Medulla oblongata (tissue), 1 donor: ENCODE data around the gene PSMB11.

Source experiments
- DNase-seq: peaks from one replicate; pipeline ENCODE4 v3.0.0-alpha.2; 2015; ENCODE audit errors: extremely low spot score

The PSMB11 gene

GRCh38 chr14:23043754-23044153, 1.7 kb downstream of the PSMB11 start:
- no peak for DNase-seq

GRCh38 chr14:23044840-23045239, 2.8 kb downstream of the PSMB11 start:
- DNase-seq, result no peak

DNA sequence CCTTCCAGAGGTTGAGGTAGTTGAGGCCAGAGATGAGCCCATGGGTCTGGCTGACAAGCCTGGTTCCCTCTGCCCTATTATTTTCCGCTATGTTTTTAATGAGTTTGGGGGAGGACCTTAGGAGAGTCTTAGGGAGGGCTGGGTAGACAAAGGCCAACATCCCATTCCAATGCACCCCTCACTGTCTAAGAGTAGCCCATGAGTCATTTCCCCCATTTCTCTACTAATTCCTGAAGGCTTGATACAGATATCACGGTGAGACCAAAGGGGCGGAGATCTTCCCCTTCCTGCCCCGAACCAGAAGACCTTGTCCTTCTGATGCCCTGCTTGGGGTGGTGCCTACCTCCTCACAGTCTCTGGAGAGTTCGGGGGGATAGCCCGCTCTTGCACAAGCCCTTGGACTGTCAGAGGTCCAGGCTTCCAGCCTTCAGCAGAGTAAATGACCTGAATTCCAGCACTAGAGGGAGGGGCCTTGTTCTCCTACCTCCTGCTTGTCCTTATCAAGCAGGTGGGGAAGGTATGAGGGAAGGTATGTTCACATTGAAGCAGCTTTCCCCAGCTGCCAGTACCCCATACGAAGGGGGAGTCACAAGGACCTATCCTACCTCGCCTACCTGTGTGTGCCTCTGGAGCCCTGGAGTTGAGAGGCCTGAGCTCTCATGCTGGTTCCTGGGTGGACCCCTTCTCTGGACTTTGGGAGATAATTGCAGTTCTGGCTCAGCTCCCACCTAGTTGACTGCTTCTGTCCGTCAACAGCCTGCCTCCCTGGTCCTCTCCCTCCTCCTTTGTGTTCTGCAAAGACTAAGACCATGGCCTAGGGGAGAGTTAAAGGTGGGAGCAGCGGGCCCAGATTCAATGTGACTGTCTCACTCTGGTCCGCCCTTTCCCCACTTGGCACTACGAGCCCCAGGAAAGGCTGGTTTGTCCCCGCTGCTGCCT, 3.7 kb downstream of the PSMB11 start:
- DNase-seq, result no peak

DNA sequence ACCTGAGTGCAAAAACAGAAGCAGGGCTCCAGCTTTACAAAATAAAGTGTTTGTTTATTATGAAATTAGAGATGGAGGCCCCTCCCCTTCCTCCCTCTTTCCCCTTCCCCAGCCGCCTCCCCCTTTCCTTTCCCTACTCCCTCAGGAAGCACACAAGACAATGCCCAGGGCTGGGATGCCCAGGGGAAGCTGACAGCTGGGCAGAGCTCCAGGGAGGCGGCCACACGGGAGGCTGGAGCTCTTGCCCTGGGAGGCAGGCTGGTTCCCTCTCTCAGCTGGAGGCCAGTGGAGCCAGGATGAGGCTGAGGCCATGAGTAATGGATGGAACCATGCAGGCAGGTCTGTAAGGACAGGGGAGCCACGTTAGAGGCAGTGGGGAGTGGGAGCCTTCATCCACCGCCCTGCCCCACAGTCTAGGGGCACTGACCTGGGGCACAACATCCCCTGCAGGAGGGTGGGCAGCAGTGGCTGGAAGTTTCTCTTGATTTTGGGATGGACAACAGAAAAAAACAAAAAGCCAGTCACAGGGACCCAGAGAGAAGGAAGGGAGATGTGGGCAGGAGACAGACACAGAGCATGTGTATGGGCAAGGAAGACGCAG, 5.1 kb downstream of the PSMB11 start:
- DNase-seq, result no peak

GRCh38 chr14:23047751-23048693, 6.0 kb downstream of the PSMB11 start:
- no peak for DNase-seq

- no peak for DNase-seq
These were observed 7.0 kb downstream of the PSMB11 start for GRCh38 chr14:23049011-23049410.

- no peak for DNase-seq
These were observed 9.4 kb downstream of the PSMB11 start for GRCh38 chr14:23051141-23052057.

- DNase-seq, result peak; percentile 30
These were observed 10.2 kb downstream of the PSMB11 start for GRCh38 chr14:23052182-23052623.

GRCh38 chr14:23052671-23053070, 10.7 kb downstream of the PSMB11 start:
- no peak for DNase-seq

DNA sequence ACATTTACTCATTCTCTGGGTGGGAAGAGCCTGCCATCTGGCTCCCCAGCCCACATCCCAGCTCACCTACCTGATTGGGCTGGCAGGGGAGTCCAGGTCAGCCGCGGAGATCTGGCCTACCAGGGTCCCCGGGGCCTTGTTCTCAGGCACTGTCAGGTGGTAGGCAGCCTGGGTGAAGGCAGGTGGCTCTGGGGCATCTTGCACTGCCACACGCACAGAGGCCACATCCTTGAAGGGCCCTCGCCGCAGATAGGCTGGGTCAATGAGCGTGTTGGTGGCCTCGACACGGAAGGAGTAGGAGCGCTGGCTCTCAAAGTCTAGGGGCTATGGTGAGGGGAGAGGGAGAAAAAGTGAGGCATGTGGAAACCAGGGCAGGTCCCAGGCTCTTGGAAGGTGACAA, 11.4 kb downstream of the PSMB11 start:
- no peak for DNase-seq

DNA sequence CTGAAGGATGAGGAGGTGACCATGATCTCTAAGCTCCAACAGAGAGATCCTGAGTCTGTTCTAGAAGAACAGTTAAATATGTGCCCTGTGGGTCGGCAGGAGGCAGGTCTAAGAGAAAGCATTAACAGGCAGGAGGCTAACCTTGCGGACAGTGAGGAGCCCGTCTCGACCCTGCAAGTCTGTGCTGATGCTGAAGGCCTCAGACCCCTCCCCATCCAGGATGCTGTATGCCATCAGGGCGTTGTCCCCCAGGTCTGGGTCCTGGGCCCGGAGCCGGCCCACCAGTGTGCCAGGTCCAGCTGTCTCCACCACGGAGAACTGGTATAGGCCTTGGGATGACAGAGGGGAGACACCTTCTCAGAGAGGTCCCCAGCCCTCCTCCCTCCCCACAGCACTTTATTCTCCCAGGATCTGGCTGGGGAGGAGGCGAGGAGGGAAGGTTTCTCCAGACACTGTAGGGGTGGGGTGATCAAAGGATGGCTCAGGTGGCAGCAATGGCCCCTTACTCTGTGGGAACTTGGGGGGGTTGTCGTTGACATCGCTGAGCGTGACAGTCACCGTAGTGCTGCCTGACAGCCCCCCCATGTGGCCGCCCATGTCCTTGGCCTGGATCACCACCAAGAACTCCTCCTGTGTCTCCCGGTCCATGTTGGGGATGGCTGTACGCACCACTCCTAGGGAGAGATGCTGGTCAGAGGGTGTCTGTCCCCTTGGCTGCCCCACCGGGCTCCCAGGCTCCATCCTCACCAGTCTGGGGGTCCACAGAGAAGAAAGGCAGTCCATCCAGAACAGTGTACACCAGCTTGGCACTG, 12.2 kb downstream of the PSMB11 start:
- DNase-seq, result no peak

- no peak for DNase-seq
These were observed 13.1 kb downstream of the PSMB11 start for GRCh38 chr14:23055147-23055550.

GRCh38 chr14:23055621-23056144, 13.7 kb downstream of the PSMB11 start:
- DNase-seq, result peak; percentile 33

- peak; percentile 72 for DNase-seq
These were observed 14.3 kb downstream of the PSMB11 start for GRCh38 chr14:23056145-23056955.

DNA sequence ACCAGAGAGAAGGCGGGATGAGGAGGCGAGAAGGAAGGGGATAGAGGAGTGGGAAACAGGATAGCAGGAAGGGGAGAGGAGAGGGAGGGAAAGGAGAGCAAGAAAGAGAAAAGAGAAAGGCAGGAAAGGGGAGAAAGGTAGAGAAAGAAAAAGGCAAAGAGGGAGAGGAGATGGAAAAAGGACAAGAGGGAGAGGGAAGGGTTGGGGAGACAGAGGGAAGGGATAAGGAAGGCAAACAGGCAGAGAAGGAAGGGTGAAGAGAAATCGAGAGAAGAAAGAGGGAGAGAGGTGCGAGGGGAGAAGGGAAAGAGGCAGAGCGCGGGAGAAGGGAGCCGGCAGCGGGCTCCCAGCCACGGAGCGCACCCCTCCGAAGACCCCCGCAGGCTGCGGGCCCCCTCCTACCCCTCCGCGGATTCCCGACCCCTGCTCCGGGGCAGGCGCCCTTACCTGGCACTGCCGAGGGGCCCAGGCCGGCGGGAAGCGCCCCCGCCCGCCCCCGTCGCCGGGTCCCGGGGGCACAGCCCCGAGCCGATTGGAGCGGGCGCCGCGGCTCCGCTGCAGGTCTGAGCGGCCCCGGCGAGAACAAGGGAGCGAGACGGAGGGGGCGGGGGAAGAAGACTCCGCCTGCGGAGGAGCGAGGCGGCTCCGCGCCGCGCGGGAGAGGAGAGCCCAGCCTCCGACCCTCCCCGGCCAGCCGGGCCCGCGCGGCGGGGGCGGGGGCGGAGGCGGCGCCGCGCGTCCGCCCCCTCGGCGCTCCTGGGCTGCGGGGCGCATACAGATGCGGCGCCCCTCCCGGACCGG, 15.1 kb downstream of the PSMB11 start, which contains the start of gene CDH24:
CDH24 (minus strand) TSS at position 565 of the 801 bp plus-strand sequence. CDS start 1,787 bp downstream, outside the sequence.
- peak; percentile 60 for DNase-seq

GRCh38 chr14:23057757-23058653, 16.0 kb downstream of the PSMB11 start:
- DNase-seq, result peak; percentile 89
